OCI-LY1 (cell line): ENCODE results near the gene EAPP.

Source experiments
- H2AFZ ChIP-seq: fragments of 200-600 bp; sonication (generic), shearing (Covaris generic); 2 replicates; pipeline ENCODE4 v1.6.0; 2014; ENCODE audit warnings: antibody characterized with exemption, mild to moderate bottlenecking, low read length
- H3F3A ChIP-seq: fragments of 200-600 bp; sonication (generic), shearing (Covaris generic); 2 replicates; pipeline ENCODE4 v1.6.0; 2014; ENCODE audit warnings: mild to moderate bottlenecking, antibody characterized with exemption, low read length, moderate library complexity; ENCODE audit not compliant: insufficient read depth
- H3K27ac ChIP-seq: fragments of 200-600 bp; sonication (generic); 2 replicates; pipeline ENCODE4 v1.5.1; 2014; ENCODE audit warnings: low read length, mixed run types, mild to moderate bottlenecking, low read depth; ENCODE audit not compliant: poor library complexity, severe bottlenecking
- H3K27me3 ChIP-seq: fragments of 200-600 bp; sonication (generic); 2 replicates; pipeline ENCODE4 v1.6.0; 2014; ENCODE audit warnings: antibody characterized with exemption, mild to moderate bottlenecking, low read length, moderate library complexity; ENCODE audit not compliant: insufficient read depth
- H3K36me3 ChIP-seq: fragments of 200-600 bp; sonication (generic); 2 replicates; pipeline ENCODE4 v1.6.1; 2014; ENCODE audit warnings: mild to moderate bottlenecking, antibody characterized with exemption, low read length, moderate library complexity, mixed read lengths; ENCODE audit not compliant: insufficient read depth
- H3K4me1 ChIP-seq: fragments of 200-600 bp; sonication (generic); 2 replicates; pipeline ENCODE4 v1.5.1; 2014; ENCODE audit warnings: mild to moderate bottlenecking, low read length, moderate library complexity; ENCODE audit not compliant: insufficient read depth, severe bottlenecking
- H3K4me2 ChIP-seq: fragments of 200-600 bp; sonication (generic), shearing (Covaris generic); 2 replicates; pipeline ENCODE4 v1.6.1; 2014; ENCODE audit warnings: low read length
- H3K4me3 ChIP-seq: fragments of 200-600 bp; sonication (generic); 2 replicates; pipeline ENCODE4 v1.5.1; 2014; ENCODE audit warnings: low read length, low read depth, mild to moderate bottlenecking, mixed read lengths; ENCODE audit not compliant: poor library complexity, severe bottlenecking
- H3K79me2 ChIP-seq: fragments of 200-600 bp; shearing (Covaris generic); 2 replicates; pipeline ENCODE4 v1.6.1; 2016; ENCODE audit warnings: mixed run types, low read length, mixed read lengths; ENCODE audit not compliant: insufficient read depth
- H3K9ac ChIP-seq: fragments of 200-600 bp; sonication (generic), shearing (Covaris generic); 2 replicates; pipeline ENCODE4 v1.6.1; 2014; ENCODE audit warnings: mild to moderate bottlenecking, low read length, mixed read lengths
- H3K9me2 ChIP-seq: fragments of 200-600 bp; sonication (generic), shearing (Covaris generic); 2 replicates; pipeline ENCODE4 v1.6.1; 2014; ENCODE audit warnings: low read depth, mild to moderate bottlenecking, low read length, mixed read lengths
- H3K9me3 ChIP-seq: fragments of 200-600 bp; shearing (Covaris generic); 2 replicates; pipeline ENCODE4 v1.6.1; 2014; ENCODE audit warnings: low read length, mixed read lengths
- H4K20me1 ChIP-seq: fragments of 200-600 bp; sonication (generic), shearing (Covaris generic); 2 replicates; pipeline ENCODE4 v1.6.0; 2016; ENCODE audit warnings: mild to moderate bottlenecking, low read length; ENCODE audit not compliant: insufficient read depth
- CTCF ChIP-seq: fragments of 200-600 bp; sonication (generic), shearing (Covaris generic); IDR thresholded peaks from 2 replicates; pipeline ENCODE4 v1.5.1; 2017; ENCODE audit warnings: mild to moderate bottlenecking, antibody characterized with exemption, low read length, moderate library complexity, mixed read lengths
- EZH2 ChIP-seq: fragments of 200-600 bp; sonication (generic), shearing (Covaris generic); IDR thresholded peaks from 2 replicates; pipeline ENCODE4 v1.8.0; 2017; ENCODE audit warnings: borderline replicate concordance, mixed run types, mild to moderate bottlenecking, antibody characterized with exemption, low read length, moderate library complexity, mixed read lengths

Gene EAPP

GRCh38 chr14:34502545-34503225, 36.8 kb downstream of the EAPP start:
- H3K4me1 ChIP-seq = no peaks in the 10 kb centered on the region

GRCh38 chr14:34502001-34502400, 37.5 kb downstream of the EAPP start:
- no peaks in the 10 kb centered on the region for H3K4me1 ChIP-seq
- no peak for TF ChIP-seq EZH2
- no peak for TF ChIP-seq CTCF
- no peaks in the 10 kb centered on the region for H3K27me3 ChIP-seq
- no peaks in the 10 kb centered on the region for H4K20me1 ChIP-seq
- no peak overlapping the region for H3K4me3 ChIP-seq
- no peak overlapping the region for H2AFZ ChIP-seq
- no peak overlapping the region for H3K9ac ChIP-seq
- no peaks in the 10 kb centered on the region for H3K9me2 ChIP-seq
- no peaks in the 10 kb centered on the region for H3F3A ChIP-seq
- no peak overlapping the region for H3K4me2 ChIP-seq
- no peaks in the 10 kb centered on the region for H3K79me2 ChIP-seq
- no peak overlapping the region for H3K27ac ChIP-seq
- no peaks in the 10 kb centered on the region for H3K9me3 ChIP-seq
- no peaks in the 10 kb centered on the region for H3K36me3 ChIP-seq

More at GRCh38 chr14:34502545-34503225, 36.8 kb downstream of the EAPP start:
- no peak overlapping the region for H3K27ac ChIP-seq
- no peak overlapping the region for H2AFZ ChIP-seq
- TF ChIP-seq EZH2 (no peak), CTCF (no peak)
- H4K20me1 ChIP-seq = no peaks in the 10 kb centered on the region
- no peaks in the 10 kb centered on the region for H3K27me3 ChIP-seq
- H3F3A ChIP-seq = no peaks in the 10 kb centered on the region
- H3K9me2 ChIP-seq = no peaks in the 10 kb centered on the region
- H3K9me3 ChIP-seq = no peaks in the 10 kb centered on the region
- H3K4me3 ChIP-seq = no peak overlapping the region
- H3K79me2 ChIP-seq = no peaks in the 10 kb centered on the region
- H3K36me3 ChIP-seq = no peaks in the 10 kb centered on the region
- no peak overlapping the region for H3K9ac ChIP-seq
- H3K4me2 ChIP-seq = no peak overlapping the region

- Histone ChIP-seq H3K4me1 (no peaks in the 10 kb centered on the region), H3K9ac (no peak overlapping the region), H3K4me3 (no peak overlapping the region), H4K20me1 (no peaks in the 10 kb centered on the region), H2AFZ (no peak overlapping the region), H3K36me3 (no peaks in the 10 kb centered on the region), H3K9me2 (no peaks in the 10 kb centered on the region), H3K27ac (no peak overlapping the region), H3F3A (no peaks in the 10 kb centered on the region), H3K4me2 (no peak overlapping the region), H3K9me3 (no peaks in the 10 kb centered on the region), H3K79me2 (no peaks in the 10 kb centered on the region), H3K27me3 (no peaks in the 10 kb centered on the region)
- no peak for TF ChIP-seq EZH2
- TF ChIP-seq CTCF = no peak
Observed at GRCh38 chr14:34501004-34501580, 38.4 kb downstream of the EAPP start.
